ENCODE data around the gene BUB1. TPM values are rescaled to one million over a fixed set of nuclear protein-coding genes. Genes with fewer than 3 reads are reported as not detected.

Gene BUB1
- total RNA-seq, 1 donor from 2014 or later, result 7.3 TPM

DNA sequence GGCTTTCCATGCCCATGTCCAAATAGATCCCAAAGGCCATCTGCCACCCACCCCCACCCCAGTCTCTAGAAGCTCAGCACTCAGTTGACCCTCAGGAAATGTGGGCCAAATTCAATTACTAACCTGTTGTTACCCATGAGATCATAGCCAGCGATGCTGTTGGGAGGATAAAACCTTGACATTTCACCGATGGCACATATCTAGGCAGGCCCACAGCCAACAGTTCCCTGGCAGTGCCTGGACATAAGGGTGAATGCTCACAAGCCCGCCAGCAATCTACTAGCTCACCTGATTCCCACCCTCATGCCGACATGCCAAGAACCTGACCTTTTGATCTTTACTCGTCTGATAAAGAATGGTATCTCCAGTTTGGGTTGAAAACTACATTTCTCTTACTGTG lies 42.7 kb upstream of the BUB1 start:
- Mint-ChIP-seq H3K27me3 (ENCODE audit: unreplicated experiment) (peaks cover 76% of the 10 kb centered on the region), H3K4me1 (ENCODE audit: unreplicated experiment) (peaks cover 11% of the 10 kb centered on the region), H3K4me3 (ENCODE audit: unreplicated experiment) (no peak overlapping the region), H3K36me3 (ENCODE audit: unreplicated experiment) (no peaks in the 10 kb centered on the region), H3K27ac (ENCODE audit: unreplicated experiment) (no peak overlapping the region), H3K9me3 (ENCODE audit: unreplicated experiment) (no peaks in the 10 kb centered on the region)
- TF ChIP-seq CTCF (IDR thresholded peaks at IDR 0.05), result no peak
- DNase-seq (ENCODE audit: extremely low spot score, unreplicated experiment), result no peak

GRCh38 chr2:110718990-110719389 lies 41.1 kb upstream of the BUB1 start:
- Mint-ChIP-seq H3K4me1 (ENCODE audit: unreplicated experiment) (peaks cover 11% of the 10 kb centered on the region), H3K27me3 (ENCODE audit: unreplicated experiment) (peaks cover 86% of the 10 kb centered on the region), H3K4me3 (ENCODE audit: unreplicated experiment) (no peak overlapping the region), H3K36me3 (ENCODE audit: unreplicated experiment) (no peaks in the 10 kb centered on the region), H3K9me3 (ENCODE audit: unreplicated experiment) (no peaks in the 10 kb centered on the region), H3K27ac (ENCODE audit: unreplicated experiment) (no peak overlapping the region)
- TF ChIP-seq CTCF (IDR thresholded peaks at IDR 0.05), result no peak
- no peak for DNase-seq (ENCODE audit: extremely low spot score, unreplicated experiment)

DNA sequence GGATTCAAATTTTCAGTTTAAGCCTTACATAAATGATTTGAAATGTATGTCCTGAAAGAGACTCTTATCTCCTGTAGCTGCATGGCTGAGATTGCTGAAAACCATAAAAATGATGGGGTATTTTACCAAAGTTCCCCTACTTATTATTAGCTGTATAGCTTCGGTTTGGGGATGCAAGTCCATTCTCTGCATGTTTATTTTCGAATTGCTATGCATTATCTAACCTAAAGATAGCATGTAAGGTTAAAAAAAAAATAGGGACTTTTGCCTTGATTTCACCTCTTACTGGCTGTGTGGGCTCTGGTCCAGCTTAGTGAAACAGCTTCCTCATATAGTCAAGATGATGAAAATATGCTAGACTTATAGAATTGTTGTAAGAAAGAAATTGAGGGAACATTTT lies 40.5 kb upstream of the BUB1 start:
- Mint-ChIP-seq H3K4me3 (ENCODE audit: unreplicated experiment) (no peak overlapping the region), H3K27me3 (ENCODE audit: unreplicated experiment) (peaks cover 85% of the 10 kb centered on the region), H3K9me3 (ENCODE audit: unreplicated experiment) (no peaks in the 10 kb centered on the region), H3K36me3 (ENCODE audit: unreplicated experiment) (no peaks in the 10 kb centered on the region), H3K27ac (ENCODE audit: unreplicated experiment) (no peak overlapping the region), H3K4me1 (ENCODE audit: unreplicated experiment) (peaks cover 11% of the 10 kb centered on the region)
- DNase-seq (ENCODE audit: extremely low spot score, unreplicated experiment), result no peak
- TF ChIP-seq CTCF (IDR thresholded peaks at IDR 0.05), result no peak

- H3K27ac Mint-ChIP-seq (ENCODE audit: unreplicated experiment), result no peak overlapping the region
- H3K9me3 Mint-ChIP-seq (ENCODE audit: unreplicated experiment), result no peaks in the 10 kb centered on the region
- H3K4me3 Mint-ChIP-seq (ENCODE audit: unreplicated experiment), result no peak overlapping the region
- TF ChIP-seq CTCF (IDR thresholded peaks at IDR 0.05), result no peak
- peaks cover 11% of the 10 kb centered on the region for H3K4me1 Mint-ChIP-seq (ENCODE audit: unreplicated experiment)
- no peak for DNase-seq (ENCODE audit: extremely low spot score, unreplicated experiment)
- H3K36me3 Mint-ChIP-seq (ENCODE audit: unreplicated experiment), result no peaks in the 10 kb centered on the region
- peaks cover 87% of the 10 kb centered on the region for H3K27me3 Mint-ChIP-seq (ENCODE audit: unreplicated experiment)
Observed at GRCh38 chr2:110717734-110718133, 39.9 kb upstream of the BUB1 start.

DNA sequence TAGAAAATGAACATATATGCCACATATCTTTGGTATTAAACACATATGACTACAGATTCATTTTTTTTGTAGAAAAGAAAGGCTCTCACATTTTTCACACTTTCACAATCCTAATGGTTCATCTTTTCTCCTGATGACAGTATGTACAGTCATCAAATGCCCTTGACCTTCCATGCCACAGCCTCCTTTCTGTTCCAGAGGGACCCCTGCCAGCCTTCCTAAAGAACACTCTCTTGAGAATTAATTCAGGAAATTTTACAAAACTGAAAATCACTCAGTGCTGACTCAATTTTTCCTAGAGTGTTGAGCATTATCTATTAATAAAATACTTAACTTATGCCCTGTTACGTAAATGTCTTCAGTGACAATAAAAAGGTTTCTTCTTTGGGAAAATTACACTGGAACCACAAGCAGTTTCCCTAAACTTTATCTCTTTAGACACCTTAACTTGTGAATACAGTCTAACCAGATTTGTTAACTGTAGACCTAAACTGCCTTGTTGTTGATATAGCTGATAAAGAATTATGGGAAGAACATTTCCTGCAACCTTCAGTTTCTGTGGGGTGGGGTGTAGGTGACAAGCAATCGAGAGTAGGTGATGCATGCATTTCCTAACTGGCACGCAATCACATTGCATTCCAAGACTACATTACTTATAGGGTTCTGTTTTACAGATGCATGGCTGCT lies 39.2 kb upstream of the BUB1 start:
- H3K27me3 Mint-ChIP-seq (ENCODE audit: unreplicated experiment), result peaks cover 87% of the 10 kb centered on the region
- no peak overlapping the region for H3K27ac Mint-ChIP-seq (ENCODE audit: unreplicated experiment)
- no peaks in the 10 kb centered on the region for H3K36me3 Mint-ChIP-seq (ENCODE audit: unreplicated experiment)
- peaks cover 11% of the 10 kb centered on the region for H3K4me1 Mint-ChIP-seq (ENCODE audit: unreplicated experiment)
- DNase-seq (ENCODE audit: extremely low spot score, unreplicated experiment), result no peak
- no peaks in the 10 kb centered on the region for H3K9me3 Mint-ChIP-seq (ENCODE audit: unreplicated experiment)
- H3K4me3 Mint-ChIP-seq (ENCODE audit: unreplicated experiment), result no peak overlapping the region
- no peak for TF ChIP-seq CTCF (IDR thresholded peaks at IDR 0.05)

Data from osteocyte (in vitro differentiated cells).